ENCODE data around the gene BSN.

The BSN gene

DNA sequence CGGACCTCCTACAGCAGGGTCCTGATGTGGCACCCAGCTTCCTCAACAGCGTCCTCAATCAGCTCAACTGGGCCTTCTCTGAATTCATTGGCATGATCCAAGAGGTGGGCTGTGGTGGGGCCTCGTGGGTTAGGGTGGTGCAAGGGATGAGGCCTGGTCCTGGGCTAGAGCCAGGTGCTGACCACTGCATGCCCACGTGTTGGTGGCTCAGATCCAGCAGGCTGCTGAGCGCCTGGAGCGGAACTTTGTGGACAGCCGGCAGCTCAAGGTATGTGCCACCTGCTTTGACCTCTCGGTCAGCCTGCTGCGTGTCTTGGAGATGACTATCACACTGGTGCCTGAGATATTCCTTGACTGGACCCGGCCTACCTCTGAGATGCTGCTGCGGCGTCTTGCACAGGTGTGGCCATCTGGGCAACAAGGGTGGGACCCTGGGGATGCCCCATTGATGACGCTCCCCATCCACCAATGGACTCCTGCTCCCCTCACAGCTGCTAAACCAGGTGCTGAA, 161.4 kb downstream of the BSN start:
- no peak for DNase-seq (ENCODE audit: low read depth in 3 of 3)

DNA sequence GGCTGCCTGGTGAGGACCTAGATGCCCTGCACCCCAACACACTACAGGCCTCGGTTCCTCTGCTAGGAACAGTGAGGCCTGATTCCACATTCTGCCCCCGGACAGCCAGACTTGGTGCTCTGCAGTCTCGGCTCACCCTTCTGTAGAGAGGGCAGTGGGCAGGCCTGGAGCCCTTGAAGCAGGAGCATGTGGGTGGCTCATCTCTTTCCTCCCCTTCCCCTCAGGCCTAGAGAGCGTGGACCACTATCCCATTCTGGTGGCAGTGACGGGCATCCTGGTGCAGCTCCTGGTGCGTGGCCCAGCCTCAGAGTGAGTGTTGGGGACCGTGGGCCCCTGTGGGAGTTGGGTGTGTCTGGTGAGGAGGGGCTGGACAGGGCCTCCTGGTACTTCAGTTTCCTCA, 161.9 kb downstream of the BSN start:
- DNase-seq (ENCODE audit: low read depth in 3 of 3) = no peak

DNA sequence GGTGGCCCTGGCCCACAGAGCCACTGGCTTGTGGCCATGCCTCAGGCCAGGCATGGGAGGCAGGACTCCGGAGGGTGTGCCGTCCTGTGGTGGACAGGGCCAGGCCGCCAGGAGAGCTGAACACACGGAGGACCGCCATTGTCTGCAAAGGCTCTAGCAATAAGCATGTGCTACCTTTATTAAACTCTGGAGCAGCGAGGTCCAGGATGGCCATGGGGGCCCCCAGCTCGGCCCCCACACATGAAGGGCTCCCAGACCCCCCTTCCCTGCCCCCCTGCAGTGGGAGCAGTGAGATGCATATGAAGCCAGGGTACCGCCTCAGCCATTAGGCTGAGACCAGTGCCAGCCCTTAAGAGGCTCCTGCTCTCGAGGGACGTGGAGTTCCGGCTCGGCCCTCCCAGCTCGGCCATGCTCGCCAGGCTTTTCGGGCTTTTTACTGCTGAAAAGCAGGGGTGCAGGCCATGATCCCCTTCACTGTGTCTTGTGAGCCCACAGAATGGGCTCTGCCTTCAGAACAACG, 162.5 kb downstream of the BSN start:
- no peak for DNase-seq (ENCODE audit: low read depth in 3 of 3)

DNA sequence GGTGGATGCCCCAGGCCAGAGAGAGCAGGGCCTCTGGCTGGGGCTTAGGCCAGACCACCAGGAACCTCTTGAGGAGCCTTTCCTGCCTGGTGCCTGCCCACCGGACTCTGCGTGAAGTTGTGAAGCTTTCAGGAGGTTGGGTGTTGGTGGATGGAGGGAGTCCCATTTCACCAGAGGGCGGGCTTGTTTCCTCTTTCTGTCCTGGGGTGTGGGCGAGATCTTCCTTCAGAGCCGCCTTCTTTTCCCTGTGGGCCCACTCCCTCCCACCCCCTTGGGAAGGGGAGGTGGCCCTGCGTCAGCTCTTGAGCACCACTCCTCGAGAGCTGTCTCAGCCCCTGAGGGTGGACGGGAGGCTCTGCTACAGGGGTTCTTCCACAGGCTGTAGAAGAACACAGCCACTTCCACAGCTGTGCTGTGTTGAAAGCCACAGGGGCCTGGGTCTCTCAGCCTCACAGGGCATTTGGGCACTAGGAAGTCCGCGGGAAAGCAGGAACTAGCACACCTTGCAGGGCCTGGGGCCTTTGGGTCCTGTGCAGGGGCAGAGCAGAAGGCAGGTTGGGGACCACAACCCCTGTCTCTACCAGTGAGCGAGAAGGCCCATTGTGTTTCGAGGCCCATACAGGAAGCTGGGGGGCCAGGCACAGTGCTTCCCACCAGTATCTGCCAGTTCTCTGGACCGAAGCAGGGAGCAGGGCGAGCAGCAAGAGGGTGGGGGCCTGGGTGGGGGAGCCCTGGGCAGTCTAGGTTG, 163.1 kb downstream of the BSN start:
- DNase-seq (ENCODE audit: low read depth in 3 of 3) = no peak

GRCh38 chr3:49717959-49718857, 163.9 kb downstream of the BSN start:
- DNase-seq (ENCODE audit: low read depth in 3 of 3) = no peak

DNA sequence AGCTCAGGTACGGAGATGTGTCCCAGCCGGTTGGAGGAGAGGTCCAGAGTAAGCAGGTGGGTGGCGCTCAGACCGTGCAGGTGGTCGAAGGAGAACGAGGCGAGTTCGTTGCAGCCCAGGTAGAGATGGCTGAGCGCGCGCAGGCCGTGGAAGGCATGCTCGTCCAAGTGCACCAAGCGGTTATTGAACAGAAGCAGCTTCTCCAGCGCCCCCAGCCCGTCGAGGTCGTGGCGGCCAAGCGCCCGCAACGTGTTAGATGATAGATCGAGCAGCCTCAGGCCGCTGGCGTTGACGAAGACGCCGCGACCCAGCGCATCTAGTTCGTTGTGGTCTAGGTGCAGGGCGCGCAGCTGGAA, 164.6 kb downstream of the BSN start:
- DNase-seq (ENCODE audit: low read depth in 3 of 3) = no peak

- DNase-seq (ENCODE audit: low read depth in 3 of 3) = peak; percentile 77 to 94 (median 84)
These were observed 165.1 kb downstream of the BSN start, which contains the start of gene AMIGO3 for GRCh38 chr3:49719214-49719884. Gene AMIGO3 (minus strand): TSS chr3:49719684. CDS start chr3:49719465, 219 bp downstream.
